ENCODE results near the gene NLRP9. TPM values are rescaled to one million over a fixed set of nuclear protein-coding genes. Genes with fewer than 3 reads are reported as not detected.
"Not testable (repeated sequence)": the region's sequence is repeated elsewhere in the genome, so short reads cannot be mapped to it uniquely, and the experiment has no call there.

The NLRP9 gene
- not detected for total RNA-seq
- long read RNA-seq: 0 reads

GRCh38 chr19:55738302-55738701 lies at the start of gene NLRP9:
Gene NLRP9, minus strand, starts transcription at chr19:55738402. Its CDS starts 28 bp downstream, at chr19:55738374.
- DNase-seq (ENCODE audit: low spot score): no peak

GRCh38 chr19:55781112-55781511 lies 42.9 kb upstream of the NLRP9 start:
- DNase-seq (ENCODE audit: low spot score): no peak

- no peak for DNase-seq (ENCODE audit: low spot score)
These were observed 40.1 kb upstream of the NLRP9 start for GRCh38 chr19:55778331-55778730.

GRCh38 chr19:55777528-55777927 lies 39.3 kb upstream of the NLRP9 start:
- no peak for DNase-seq (ENCODE audit: low spot score)

- not testable (repeated sequence) for DNase-seq (ENCODE audit: low spot score)
These were observed 31.4 kb upstream of the NLRP9 start for GRCh38 chr19:55769632-55770031.

GRCh38 chr19:55768818-55769217 lies 30.6 kb upstream of the NLRP9 start, which contains the start of gene RFPL4AL1:
Gene RFPL4AL1, plus strand, starts transcription at chr19:55769118. Its CDS starts 2,687 bp downstream, at chr19:55771805.
- DNase-seq (ENCODE audit: low spot score): not testable (repeated sequence)

- no peak for DNase-seq (ENCODE audit: low spot score)
These were observed 28.3 kb upstream of the NLRP9 start for GRCh38 chr19:55766466-55766865.

GRCh38 chr19:55758797-55759196 lies 20.6 kb upstream of the NLRP9 start, which contains the start of gene RFPL4A:
Gene RFPL4A, plus strand, starts transcription at chr19:55759097. Its CDS starts 2,704 bp downstream, at chr19:55761801.
- not testable (repeated sequence) for DNase-seq (ENCODE audit: low spot score)

GRCh38 chr19:55756808-55757207 lies 18.6 kb upstream of the NLRP9 start:
- not testable (repeated sequence) for DNase-seq (ENCODE audit: low spot score)

GRCh38 chr19:55753401-55753800 lies 15.2 kb upstream of the NLRP9 start:
- no peak for DNase-seq (ENCODE audit: low spot score)

- no peak for DNase-seq (ENCODE audit: low spot score)
These were observed 12.5 kb upstream of the NLRP9 start for GRCh38 chr19:55750715-55751114.

GRCh38 chr19:55730378-55730777 lies 7.8 kb downstream of the NLRP9 start:
- not testable (repeated sequence) for DNase-seq (ENCODE audit: low spot score)

- no peak for DNase-seq (ENCODE audit: low spot score)
These were observed 14.7 kb downstream of the NLRP9 start for GRCh38 chr19:55723491-55723890.

- no peak for DNase-seq (ENCODE audit: low spot score)
These were observed 17.4 kb downstream of the NLRP9 start for GRCh38 chr19:55720801-55721200.

- no peak for DNase-seq (ENCODE audit: low spot score)
These were observed 17.9 kb downstream of the NLRP9 start for GRCh38 chr19:55720214-55720746.

- not testable (repeated sequence) for DNase-seq (ENCODE audit: low spot score)
These were observed 20.1 kb downstream of the NLRP9 start for GRCh38 chr19:55717879-55718711.

- DNase-seq (ENCODE audit: low spot score): no peak
These were observed 21.0 kb downstream of the NLRP9 start for GRCh38 chr19:55717251-55717650.

GRCh38 chr19:55716531-55716930 lies 21.7 kb downstream of the NLRP9 start:
- DNase-seq (ENCODE audit: low spot score): no peak

- no peak for DNase-seq (ENCODE audit: low spot score)
These were observed 25.2 kb downstream of the NLRP9 start for GRCh38 chr19:55712804-55713631.

- DNase-seq (ENCODE audit: low spot score): no peak
These were observed 26.5 kb downstream of the NLRP9 start for GRCh38 chr19:55711719-55712118.

GRCh38 chr19:55705972-55706371 lies 32.2 kb downstream of the NLRP9 start:
- no peak for DNase-seq (ENCODE audit: low spot score)

All from mesenteric fat pad (tissue), 1 donor.